Central memory CD8-positive, alpha-beta T cell (primary cell): Measurements from ENCODE around the gene SNRPD2.

Experiments
- ATAC-seq: fragments of 150-1000 bp; cut with Tn5 transposase; replicated peaks from 2 replicates; pipeline ENCODE4 v1.10.0; 2022; ENCODE audit warnings: mild to moderate bottlenecking, moderate FRiP score, moderate number of reproducible peaks; ENCODE audit not compliant: poor library complexity, severe bottlenecking; ENCODE audit errors: extremely low read depth
- DNase-seq, 2 donors: peaks; one replicate each; pipeline ENCODE4 v3.0.0; 2021; ENCODE audit warnings: low spot score in 2 of 2
- H3K27ac Mint-ChIP-seq: one replicate; pipeline ENCODE4 v1.8.0; 2022; ENCODE audit warnings: low read depth, mild to moderate bottlenecking, moderate library complexity, mixed read lengths
- H3K27me3 Mint-ChIP-seq: one replicate; pipeline ENCODE4 v1.8.0; 2022; ENCODE audit warnings: mixed read lengths
- H3K36me3 Mint-ChIP-seq: one replicate; pipeline ENCODE4 v1.8.0; 2022; ENCODE audit warnings: mild to moderate bottlenecking, moderate library complexity, mixed read lengths; ENCODE audit not compliant: insufficient read depth
- H3K4me1 Mint-ChIP-seq: one replicate; pipeline ENCODE4 v1.8.0; 2022; ENCODE audit warnings: mixed read lengths
- H3K4me3 Mint-ChIP-seq: one replicate; pipeline ENCODE4 v1.8.0; 2022; ENCODE audit warnings: mild to moderate bottlenecking, moderate library complexity, mixed read lengths
- H3K9me3 Mint-ChIP-seq: one replicate; pipeline ENCODE4 v1.8.0; 2022; ENCODE audit warnings: mixed read lengths

Gene SNRPD2

DNA sequence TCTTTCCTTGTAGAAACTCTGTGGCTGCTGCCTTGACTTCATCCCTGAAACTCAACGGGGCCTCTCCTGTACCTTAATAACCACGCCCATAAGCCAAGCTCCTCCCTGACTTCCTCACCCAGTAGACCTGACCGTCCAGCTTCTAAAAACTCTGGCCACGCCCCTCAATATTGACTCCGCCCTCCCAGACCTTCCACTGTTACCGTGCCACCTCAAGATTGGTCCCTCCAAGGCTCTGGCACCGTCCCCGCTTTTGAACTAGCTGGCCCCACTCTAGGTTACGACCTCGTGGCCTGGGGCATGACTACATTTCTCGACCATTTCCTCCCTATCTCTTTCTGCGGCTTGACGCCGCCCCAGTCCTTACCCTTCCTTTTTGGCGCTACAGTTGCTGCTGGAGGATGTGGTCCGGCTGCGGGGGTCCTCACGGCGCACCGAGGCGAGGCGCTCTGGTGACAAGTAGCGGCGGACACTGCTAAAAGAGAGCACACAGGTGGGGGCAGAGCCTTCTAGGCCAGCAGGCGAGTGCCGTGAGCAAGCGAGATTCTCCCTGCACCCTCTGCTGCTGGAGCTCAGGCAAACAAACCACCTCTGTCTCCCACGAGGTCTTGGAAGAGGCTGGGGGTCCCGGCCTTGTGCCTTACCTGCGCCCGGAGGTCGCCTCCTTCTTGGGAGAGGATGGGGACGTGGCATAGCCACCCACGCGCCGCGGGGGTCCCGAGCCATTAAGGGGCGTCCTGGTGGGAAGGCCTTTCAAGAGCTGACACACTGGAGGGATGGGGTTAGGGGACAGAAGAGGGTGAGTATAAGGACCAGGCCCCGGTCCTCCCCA lies 50.3 kb downstream of the SNRPD2 start:
- DNase-seq: peak; percentile 48 to 57
- Mint-ChIP-seq H3K9me3 (peaks cover 6% of the 10 kb centered on the region), H3K4me1 (peaks cover 55% of the 10 kb centered on the region), H3K4me3 (peak overlapping the region; percentile 78), H3K36me3 (peaks cover 17% of the 10 kb centered on the region), H3K27ac (peak overlapping the region; percentile 97), H3K27me3 (no peaks in the 10 kb centered on the region)
- ATAC-seq: peak; percentile 6

- H3K27ac Mint-ChIP-seq: peak overlapping the region; percentile 97
- DNase-seq: peak in 1 of 2 donors; percentile 14
- no peaks in the 10 kb centered on the region for H3K27me3 Mint-ChIP-seq
- H3K4me1 Mint-ChIP-seq: peaks cover 48% of the 10 kb centered on the region
- ATAC-seq: no peak
- H3K36me3 Mint-ChIP-seq: peaks cover 15% of the 10 kb centered on the region
- H3K9me3 Mint-ChIP-seq: peaks cover 6% of the 10 kb centered on the region
- peak overlapping the region; percentile 78 for H3K4me3 Mint-ChIP-seq
Measured at GRCh38 chr19:45640849-45641273, 50.9 kb downstream of the SNRPD2 start.

DNA sequence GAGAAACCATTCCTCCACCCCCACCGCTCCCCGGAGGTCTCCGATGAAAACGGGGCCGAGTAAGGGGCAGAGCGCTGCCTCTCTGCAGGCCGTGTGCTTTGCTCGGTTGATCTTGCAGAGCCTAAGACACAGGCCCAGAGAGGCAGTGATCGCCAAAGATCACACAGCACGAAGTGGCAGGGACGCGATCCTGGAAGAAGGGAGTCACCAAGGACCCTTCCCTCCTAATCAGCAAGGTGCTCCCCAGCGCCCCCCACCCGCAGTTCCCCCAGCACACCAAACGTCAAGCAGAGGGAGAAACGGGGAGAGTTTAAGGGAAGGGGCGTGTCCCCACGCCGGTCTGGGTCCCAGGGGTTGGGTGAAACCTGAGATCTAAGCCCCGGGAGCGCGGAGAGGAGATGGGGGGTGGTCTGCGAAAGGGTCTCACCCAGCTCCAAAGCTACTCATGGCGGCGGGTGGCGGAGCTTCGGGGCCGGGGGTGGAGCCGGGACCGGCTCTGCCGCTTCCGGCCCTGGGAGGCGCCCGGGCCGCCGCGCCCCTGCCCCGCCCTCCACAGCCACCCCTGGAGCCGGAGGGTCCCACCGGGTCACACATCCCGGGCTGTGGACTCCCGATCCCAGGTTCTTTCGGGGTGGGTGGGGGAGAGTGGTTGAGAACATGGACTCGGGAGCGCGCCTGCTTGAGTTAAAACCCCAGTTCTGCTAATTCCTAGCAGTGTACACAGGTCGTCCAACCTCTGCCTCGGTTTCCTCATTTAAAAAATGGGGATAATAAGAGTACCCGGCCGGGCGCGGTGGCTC lies 52.6 kb downstream of the SNRPD2 start, which contains the start of gene EML2:
Gene EML2 (minus strand): TSS at position 468 of the 800 bp plus-strand sequence. CDS start 21 bp downstream, at position 447.
- Mint-ChIP-seq H3K27ac (peak within 1 kb of the TSS; percentile 97), H3K9me3 (peaks cover 6% of the 10 kb centered on the region), H3K4me1 (peaks cover 43% of the 10 kb centered on the region), H3K36me3 (peaks cover 15% of the 10 kb centered on the region), H3K4me3 (peak within 1 kb of the TSS; percentile 95), H3K27me3 (no peaks in the 10 kb centered on the region)
- no peak for DNase-seq
- no peak for ATAC-seq

GRCh38 chr19:45637890-45638667 lies 53.7 kb downstream of the SNRPD2 start:
- Mint-ChIP-seq H3K4me1 (peaks cover 36% of the 10 kb centered on the region), H3K9me3 (peaks cover 6% of the 10 kb centered on the region), H3K27me3 (no peaks in the 10 kb centered on the region), H3K27ac (peak overlapping the region; percentile 77), H3K4me3 (peak overlapping the region; percentile 95), H3K36me3 (peaks cover 15% of the 10 kb centered on the region)
- ATAC-seq (no peak), DNase-seq (no peak)
